Activated T-cell treated with anti-CD3 and anti-CD28 coated beads, Interleukin-2, amount 50 U/mL, for 1 hour (primary cell): ENCODE data around the gene VWA5B1.
"Not testable (repeated sequence)": the region's sequence is repeated elsewhere in the genome, so short reads cannot be mapped to it uniquely, and the experiment has no call there.

Experiments
- DNase-seq: peaks from one replicate; pipeline ENCODE4 v3.0.0-alpha.2; 2020

VWA5B1 gene, protein sequence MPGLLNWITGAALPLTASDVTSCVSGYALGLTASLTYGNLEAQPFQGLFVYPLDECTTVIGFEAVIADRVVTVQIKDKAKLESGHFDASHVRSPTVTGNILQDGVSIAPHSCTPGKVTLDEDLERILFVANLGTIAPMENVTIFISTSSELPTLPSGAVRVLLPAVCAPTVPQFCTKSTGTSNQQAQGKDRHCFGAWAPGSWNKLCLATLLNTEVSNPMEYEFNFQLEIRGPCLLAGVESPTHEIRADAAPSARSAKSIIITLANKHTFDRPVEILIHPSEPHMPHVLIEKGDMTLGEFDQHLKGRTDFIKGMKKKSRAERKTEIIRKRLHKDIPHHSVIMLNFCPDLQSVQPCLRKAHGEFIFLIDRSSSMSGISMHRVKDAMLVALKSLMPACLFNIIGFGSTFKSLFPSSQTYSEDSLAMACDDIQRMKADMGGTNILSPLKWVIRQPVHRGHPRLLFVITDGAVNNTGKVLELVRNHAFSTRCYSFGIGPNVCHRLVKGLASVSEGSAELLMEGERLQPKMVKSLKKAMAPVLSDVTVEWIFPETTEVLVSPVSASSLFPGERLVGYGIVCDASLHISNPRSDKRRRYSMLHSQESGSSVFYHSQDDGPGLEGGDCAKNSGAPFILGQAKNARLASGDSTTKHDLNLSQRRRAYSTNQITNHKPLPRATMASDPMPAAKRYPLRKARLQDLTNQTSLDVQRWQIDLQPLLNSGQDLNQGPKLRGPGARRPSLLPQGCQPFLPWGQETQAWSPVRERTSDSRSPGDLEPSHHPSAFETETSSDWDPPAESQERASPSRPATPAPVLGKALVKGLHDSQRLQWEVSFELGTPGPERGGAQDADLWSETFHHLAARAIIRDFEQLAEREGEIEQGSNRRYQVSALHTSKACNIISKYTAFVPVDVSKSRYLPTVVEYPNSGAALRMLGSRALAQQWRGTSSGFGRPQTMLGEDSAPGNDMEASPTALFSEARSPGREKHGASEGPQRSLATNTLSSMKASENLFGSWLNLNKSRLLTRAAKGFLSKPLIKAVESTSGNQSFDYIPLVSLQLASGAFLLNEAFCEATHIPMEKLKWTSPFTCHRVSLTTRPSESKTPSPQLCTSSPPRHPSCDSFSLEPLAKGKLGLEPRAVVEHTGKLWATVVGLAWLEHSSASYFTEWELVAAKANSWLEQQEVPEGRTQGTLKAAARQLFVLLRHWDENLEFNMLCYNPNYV

DNA sequence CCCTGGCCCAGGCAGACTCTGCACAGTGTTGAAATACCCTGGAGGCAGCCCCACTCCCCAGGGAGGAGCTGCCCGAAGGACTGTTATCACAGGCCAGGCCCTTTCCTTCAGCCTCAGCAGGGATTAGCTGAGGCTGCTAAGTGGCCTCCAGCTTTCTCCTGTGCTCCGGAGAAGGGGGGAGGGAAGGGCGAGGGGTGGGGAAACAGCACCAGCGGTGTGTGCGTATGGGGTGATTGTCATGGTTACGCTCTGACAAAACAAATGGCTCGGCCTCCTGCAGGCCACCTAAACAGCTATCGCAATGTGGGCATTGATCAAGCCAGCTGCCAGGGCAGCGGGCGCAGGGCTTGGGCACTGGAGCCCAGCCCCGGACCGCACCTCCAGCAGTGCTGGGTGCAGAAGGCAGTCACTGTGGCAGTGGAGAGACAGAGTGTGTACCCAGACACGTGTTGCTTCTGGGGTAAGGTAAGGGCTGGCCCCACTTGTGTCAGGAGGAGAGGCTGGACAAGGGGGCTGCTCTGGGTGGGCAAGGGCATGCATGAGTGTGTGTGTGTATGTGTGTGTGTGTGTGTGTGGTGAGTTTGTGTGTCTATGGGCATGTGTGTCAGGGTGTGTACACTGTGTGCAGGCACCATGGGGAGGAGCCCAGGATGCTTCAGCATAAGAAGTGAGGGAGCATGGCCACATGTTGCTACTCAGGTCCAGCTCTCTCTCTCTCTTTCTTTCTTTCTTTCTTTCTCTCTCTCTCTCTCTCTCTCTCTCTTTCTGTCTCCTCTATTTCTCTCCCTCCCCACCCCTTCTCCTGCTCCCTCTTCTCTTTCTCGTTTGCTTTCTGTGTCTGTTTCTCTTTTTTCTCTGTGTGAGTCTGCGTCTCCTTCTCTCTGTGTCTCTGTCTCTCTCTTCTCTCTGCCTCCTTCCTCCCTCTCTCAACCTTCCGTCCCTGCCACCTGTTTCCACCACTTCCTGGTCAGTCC is at the start of gene VWA5B1:
VWA5B1 (plus strand) TSS at position 252 of the 974 bp plus-strand sequence. CDS start 19,727 bp downstream, outside the sequence.
- no peak for DNase-seq

DNA sequence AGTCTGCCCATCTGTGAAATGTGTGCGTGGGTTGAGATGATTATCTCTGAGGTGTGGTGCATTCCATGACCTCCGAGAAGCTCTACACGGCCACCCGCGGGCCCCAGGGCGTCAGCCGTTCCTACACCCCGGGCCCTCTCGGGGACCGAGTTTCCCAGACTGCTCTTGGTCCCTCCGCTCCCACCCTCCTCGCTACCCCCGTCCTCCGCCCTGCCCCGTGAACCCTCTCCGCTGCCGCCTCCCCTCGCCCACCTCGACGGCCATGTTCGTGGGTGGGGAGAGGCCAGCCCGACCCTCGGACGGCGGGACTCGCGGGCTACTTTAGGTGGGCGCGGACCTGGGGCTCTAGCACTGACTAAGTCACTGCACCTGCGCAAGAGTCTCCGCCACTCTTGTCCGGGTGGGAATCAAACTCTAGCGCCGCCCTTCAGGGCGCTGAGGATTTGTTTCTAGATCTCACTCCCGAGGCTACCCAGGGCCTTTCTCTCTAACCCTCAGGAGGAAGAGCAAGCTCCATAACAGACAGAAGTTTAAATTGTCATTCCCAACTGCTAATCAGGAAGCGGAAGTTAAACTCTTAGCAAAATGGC is 47.7 kb upstream of the VWA5B1 start:
- no peak for DNase-seq

DNA sequence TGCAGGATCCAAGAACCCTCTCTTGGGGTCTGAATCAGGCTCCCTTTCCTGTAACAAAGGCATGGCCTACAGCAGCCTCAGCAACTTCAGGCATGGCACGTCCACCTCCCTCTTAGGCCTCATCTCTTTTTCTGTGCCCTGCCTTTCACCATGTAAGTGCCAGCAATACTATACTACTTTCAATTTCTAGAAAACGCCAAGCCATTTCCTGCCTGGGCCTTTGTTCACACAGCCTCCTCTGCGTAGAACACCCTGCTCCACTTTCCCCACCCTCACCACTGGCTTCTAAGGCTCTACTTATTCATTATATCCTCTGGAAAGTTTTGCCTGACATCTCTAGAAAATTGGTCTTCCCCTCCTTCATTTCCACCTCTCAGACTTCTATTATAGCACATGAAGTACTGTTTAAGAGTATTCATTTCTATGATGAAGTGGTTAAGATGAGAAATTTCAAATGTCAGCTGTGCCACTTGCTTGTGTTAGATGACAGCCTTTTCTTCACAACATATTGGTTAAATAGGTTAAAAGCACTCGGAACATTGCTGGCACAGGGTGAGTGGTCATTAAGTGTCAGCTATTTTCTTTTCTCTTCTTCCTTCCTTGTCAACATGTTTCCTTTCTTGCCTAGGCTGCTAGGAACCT is 41.6 kb upstream of the VWA5B1 start:
- no peak for DNase-seq

DNA sequence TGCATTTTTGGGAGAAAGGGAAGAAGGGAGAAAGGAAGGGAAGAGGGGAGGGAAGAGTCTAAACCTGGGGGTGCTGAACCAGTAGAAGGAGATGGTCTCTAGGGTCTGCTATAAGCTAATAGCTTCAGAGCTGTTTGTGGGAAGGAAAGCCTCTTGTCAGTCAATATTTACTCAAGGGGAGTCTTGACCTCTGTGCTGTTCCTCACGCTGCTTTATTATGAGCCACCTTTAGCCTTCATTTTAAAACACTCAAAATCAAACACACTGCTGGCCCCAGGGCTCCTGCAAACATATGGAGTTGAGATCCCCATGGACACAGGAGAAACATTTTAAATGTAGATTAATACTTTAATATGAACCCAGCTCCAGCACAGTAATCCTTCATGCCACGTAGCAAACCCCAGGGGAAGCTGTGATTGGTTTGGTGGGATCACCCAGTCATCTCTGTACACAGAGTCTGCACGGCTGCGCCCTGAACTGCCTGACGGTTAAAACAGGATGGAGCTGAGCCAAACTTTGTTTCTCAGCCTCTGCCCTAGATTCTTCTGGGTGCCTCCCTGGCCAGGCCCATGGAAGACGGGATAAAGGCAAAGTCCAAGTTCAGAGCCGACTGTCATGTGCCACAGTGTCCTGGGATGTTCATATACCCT is 40.2 kb upstream of the VWA5B1 start:
- no peak for DNase-seq

DNA sequence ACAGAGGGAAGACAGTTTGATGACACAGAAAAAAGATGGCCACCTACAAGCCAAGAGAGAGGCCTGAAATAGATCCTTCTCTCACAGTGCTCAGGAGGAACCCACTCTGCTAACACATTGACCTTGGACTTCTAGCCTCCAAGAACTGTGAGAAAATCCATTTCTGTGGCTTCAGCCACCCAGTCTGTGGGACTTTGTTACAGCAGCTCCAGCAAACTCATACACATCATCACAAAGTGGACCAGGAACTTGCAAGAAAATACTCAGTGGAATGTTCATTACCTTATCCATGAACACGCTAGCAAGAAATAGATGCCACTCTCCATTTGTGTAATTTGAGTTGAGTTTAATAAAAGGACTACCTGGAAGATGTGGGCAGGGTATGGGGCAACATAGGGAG is 38.1 kb upstream of the VWA5B1 start:
- DNase-seq = no peak

DNA sequence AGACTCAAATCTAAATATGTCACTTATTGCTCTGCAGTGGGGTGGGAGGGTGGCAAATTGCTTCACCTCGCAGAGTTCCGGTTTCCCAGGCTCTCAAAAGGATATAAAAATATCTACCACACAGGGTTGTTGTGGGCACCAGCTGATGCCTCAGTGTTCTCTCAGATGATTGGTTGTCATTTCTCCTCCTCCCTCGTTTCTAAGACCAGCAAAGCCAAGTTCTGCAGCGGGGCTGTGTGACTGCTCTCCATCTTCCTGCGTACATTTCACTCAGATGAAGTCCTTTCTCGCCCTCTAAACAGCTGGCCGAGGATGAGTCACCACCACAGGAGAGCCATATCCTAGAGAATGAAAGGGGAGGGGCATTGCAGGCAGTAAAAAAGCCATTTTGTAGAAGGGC is 35.0 kb upstream of the VWA5B1 start:
- no peak for DNase-seq

DNA sequence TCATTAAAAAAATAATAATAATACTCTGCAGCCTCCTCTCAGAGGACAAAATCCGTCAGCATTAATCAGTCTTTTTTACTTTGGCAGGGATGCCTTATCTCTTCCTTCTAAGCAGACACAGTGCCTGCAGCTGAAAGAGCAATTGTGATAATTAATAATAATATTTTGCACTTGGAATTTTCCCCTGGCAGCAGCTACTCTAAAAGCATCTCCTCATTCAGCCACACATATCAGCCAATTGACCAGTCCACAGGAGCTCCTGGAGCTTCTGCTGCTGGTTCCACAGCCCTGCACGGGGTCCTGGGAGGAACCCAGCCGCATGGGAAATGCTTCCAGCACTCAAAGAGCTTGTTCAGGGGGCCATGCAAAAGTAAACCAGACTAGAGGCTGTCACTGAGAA is 31.0 kb upstream of the VWA5B1 start:
- no peak for DNase-seq

DNA sequence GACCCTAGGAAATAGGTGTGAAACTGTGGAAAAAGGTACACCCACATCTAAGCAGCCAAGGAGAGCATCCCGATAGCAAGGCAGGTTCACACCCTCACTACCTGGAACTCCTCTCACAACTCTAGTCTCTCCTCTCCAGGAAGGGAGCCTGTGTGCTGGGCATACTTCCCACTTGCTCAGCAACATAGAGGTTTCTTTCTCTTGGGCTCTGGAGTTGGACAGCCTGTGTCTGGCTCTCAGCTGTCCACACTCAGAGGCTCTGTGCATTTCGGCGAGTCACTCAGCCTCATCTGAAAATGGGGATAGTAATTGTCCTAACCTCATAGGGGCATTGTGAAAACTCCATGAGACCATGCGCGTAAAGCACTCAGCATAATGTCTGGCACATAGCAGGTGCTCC is 29.6 kb upstream of the VWA5B1 start:
- DNase-seq = no peak

DNA sequence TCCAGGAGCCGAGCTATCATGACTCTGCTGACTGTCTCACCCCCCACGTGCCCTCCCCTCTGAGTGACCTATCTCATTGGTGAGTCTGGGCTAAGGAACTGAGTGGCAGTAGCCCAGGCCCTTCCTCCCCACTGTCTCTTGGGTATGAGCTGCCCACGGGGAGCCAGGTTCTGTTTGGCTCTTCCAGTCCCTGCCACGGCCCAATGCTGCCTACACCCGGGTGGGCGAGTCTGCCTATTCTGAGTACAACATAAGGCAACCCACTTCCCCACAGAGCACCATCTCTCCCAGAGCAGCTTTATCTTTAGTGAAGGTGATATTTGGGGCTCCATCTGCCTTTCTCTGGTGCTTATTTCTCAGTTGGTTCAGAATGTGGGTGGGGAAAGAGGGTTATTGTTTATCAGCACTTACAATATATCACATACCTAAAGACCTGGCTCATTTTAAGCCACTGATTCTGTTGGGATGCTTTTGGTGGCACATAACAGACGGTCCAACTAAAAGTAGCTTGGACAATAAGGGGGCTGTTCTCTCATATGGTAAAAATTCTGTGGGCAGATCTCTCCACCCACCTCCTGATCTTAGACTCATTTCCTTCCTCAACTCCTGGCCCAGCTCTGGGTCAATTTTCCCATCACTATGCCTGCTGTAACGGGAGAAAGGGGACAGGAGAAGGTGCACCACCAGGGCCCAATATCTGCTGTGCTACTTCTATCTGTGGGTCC is 27.7 kb upstream of the VWA5B1 start:
- DNase-seq = no peak

DNA sequence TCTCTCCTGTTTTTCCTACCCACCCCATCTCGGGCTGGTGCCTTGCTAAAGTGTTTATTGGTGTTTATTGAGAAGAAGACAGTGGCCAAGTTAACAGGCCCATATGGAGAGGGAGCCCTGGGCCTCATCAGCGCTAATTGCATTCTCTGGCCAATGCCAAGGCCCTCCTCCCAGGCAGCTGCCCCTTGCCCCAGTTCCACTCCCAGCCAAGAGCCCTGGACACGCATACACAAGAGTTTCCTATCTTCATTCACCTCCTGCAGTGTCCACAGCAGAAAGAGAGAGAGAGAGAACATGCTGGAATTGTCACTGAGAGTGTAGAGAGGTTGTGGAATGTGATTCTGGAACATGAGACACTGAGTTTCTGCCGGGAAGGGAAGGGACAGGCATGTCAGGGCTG is 25.4 kb upstream of the VWA5B1 start:
- DNase-seq = no peak

DNA sequence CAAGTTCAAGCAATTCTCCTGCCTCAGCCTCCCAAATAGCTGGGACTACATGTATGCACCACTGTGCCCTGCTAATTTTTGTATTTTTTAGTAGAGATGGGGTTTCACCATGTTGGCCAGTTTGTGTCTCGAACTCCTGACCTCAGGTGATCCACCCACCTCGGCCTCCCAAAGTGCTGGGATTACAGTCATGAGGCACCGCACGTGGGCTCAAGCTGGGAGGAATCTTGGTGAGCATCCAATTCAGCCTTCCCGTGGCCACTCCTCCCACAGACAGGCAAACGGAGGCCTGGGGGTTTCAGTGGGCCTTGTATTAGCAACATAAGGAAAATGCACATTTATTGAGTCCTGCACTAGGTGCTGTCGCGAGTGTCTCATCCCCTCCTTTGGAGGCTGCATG is 24.5 kb upstream of the VWA5B1 start:
- no peak for DNase-seq

DNA sequence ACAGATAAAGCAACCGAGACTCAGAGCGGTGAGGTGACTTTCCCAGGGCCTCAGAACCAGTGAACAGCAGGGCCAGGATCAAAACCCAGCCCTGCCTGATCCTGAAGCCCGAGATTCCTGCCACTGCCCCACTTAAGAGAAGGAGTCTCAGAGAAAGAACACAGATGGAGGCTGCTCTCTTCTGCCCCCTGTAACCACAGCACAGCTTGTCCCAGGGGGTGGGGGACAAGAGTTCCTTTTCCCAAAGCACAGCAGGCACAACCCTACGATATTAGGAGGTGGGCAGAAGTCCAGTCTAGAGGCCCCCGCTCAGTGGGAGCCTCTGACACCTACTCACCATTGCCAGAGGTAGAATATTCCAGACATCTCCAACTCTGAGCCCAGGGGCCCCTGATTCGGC is 24.0 kb upstream of the VWA5B1 start:
- DNase-seq = no peak

DNA sequence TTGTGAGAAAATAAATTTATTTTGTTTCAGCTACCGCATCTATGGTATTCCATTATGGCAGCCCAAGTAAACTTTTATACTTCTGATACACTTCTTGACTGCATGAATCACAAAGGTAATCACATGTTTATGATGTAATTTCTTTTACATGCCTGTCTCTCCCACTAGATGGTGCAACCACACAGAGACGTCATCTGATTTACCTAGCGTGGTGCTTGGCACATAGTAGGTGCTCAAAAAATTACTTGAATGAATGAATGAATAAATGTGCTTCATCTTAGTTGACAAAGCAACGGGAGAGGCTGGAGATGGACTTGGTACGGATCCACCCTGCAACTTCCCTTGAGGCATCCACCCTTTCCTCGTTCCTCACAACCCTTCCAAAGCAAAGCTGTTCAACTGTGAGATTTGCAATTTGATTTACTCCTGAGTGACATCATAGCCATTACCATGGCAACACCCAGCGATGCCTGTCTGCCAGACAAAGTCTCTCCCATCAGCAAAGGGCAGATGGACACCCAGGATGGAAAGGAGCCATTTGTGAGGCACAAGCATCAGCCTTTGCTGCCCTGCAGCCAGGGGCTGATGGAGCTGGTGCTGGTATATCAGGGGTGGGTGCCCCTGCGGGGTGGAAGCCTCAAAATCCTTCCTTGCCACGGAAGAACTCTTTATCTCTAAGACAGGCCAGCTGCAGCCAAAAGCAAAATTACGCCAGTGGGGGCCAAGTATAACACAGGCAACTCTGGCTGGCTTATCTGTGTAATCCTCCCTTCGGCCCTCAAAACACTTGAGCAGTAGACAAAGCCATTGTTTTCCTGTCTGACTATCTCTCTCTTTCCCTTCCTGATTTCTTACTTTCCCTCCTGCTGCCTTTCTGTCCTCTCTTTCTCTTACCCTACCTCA is 18.9 kb upstream of the VWA5B1 start:
- DNase-seq = no peak

DNA sequence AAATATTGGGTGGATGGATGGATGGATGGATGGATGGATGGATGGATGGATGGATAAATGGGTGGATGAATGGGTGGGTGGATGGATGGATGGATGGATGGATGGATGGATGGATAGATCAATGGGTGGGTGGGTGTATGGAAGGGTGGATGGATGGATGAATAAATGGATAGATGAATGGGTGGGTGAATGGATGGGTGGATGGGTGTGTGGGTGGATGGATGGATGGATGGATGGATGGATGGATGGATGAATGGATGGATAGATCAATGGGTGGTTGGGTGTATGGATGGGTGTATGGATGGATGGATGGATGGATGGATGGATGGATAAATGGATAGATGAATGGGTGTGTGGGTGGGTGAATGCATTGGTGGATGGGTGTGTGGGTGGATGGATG is 17.0 kb upstream of the VWA5B1 start:
- DNase-seq = not testable (repeated sequence)

DNA sequence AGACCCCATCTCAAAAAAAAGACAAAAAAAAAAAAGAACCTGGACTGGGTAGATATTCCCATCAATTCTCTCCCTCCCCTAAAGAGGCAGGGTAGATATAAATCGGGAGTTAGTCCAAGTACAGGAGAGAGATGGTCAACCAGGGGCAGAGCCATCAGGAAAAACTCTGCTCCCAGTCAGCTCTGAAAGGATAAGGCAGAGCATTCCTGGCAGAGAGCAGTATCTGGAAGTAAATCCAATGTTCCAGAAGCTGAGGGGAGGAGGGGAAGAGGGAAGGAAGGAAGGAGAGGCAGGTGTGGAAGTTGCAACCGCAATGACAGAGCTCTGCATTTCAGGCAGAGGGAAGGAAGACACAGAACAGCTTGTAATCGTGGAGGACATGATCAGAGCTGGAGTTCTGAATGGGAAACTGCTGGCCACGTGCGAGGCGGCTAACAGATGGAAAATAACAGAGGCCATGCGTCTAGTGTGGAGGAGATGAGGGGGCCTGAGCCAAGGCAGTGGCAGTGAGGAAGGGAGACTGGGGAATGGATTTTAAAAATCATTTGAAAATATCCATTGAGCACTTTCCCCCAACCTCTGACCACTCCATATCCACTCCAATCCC is 15.3 kb upstream of the VWA5B1 start:
- no peak for DNase-seq

DNA sequence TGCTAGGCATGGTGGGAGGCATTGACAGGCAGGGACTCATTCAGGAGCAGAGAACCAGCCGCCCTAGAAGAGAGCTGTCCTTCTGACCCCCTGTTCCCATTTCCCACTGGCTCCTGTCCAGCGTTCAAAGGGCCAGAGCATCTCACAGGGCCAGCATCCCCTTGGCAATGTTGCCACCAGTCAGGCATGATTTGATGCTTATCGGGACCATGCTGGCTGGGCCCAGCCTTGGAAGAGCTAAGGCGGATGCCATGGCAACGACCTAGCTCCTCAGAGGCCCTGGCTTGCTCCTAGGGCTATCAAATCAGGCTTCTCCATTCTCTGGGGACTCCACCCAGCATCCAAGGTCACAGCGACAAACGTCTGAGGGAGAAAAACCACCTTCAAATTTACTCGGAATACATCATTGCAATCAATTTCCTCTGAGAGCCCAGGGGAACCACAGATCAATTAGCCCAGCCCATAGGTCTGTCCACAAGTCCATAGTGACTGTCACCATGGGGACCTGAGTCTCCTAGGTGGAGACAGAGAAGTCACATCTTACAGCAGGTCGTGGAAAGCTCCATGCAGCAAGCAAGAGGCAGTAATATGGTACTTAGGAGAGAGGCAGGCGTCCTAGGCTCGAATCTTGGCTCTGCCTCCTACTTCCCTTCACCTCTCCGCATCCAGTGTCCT is 14.1 kb upstream of the VWA5B1 start:
- no peak for DNase-seq

DNA sequence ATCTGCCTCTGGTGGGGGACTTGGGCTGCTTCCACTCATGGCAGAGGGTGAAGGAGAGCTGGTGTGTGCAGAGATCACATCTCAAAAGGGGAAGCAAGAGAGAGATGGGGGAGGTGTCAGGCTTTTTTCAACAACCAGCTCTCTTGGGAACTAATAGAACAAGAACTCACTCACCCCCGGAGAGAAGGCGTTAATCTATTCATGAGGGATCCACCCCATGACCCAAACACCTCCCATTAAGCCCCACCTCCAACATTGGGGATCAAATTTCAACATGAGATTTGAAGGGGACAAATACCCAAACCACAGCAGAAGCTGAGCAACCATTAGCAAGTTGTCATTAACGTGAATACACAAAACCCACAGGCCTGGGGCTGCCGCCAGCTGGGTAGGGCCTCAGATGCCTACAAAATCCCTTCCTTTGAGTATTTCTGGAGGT is 12.0 kb upstream of the VWA5B1 start:
- no peak for DNase-seq

DNA sequence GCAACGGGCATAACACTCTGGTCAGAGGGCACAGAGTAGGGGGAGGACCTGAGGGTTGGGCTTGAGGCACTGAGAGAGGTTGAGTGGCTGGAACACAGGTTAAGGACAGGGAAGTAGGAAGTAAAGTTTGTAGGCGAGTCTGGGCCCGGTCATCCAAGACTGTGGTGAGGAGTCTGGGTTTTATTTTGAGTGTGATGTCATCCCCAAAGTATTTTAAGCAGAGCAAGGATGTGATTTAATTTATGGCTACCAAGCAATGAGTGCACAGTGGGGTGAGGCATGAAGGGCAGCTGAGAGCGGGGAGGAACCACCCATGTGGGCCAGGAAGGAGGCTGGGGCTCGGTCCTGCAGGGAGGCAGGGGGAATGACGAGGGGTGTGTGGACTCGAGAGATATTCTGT is 11.2 kb upstream of the VWA5B1 start:
- DNase-seq = no peak
